HG03442 (cell line): ENCODE measurements around the gene PIEZO1.

Experiments used
- ATAC-seq: cut with Tn5 transposase; IDR thresholded peaks from one replicate; pipeline ENCODE4 v1.9.1; 2021; ENCODE audit warnings: mild to moderate bottlenecking, moderate library complexity; ENCODE audit not compliant: unreplicated experiment

PIEZO1 gene

DNA sequence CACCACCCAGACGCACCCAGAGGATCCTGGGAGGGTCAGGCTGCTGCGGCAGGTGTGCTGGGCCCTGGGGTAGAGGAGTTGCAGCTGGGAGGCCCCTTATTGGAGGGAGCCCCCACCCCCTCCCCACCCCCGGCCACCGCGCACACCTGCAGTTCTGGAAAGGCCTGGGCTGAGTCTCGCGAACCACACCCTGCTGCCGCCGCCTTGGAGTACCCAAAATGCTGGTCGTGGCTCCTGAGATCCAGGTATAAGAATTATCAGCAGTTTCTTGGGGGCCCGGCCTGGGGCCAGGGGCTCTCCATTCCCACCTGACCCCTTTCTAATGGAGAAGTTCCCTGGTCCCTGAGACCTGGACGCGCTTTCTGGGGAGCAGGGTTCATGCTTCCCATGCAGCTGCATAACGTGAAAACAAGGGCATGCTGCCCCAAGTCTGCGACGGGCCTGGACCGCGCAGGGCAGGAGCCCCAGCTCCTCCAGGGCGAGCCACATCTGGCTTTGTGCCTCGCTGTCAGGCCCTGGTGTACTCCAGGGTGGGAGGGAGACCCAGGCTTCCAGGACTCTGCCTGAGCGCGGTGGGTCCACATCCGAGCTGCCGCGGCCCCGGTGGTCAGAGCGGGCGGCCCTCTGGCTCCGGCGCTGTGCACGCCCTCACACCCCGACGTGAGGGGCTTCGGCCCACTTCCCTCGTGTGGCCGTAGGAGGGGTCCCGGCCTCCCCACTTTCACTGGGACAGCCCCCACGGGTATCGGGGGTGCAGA lies 91.4 kb downstream of the PIEZO1 start:
- ATAC-seq = no peak

DNA sequence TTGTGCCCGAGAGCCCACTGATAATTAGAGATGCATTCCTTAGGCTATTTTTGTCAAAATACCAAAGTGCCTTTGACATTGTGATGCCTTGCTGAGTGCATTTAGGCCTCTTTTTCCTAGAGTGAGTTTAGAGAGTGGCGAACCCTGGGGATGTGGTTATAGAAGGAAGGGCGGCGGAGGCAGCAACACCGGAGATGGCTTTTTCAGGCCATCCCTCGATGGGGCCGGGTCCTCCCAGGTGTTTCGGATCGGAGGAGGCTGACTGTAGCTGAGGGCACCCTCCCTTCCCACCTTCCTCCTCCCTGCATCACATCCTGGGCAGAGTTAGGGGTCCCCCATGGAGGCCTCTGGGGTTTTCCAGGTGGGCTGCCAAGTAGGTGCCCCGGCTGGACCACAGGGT lies 92.2 kb downstream of the PIEZO1 start:
- ATAC-seq = no peak

GRCh38 chr16:88691924-88692560 lies 93.0 kb downstream of the PIEZO1 start:
- no peak for ATAC-seq

DNA sequence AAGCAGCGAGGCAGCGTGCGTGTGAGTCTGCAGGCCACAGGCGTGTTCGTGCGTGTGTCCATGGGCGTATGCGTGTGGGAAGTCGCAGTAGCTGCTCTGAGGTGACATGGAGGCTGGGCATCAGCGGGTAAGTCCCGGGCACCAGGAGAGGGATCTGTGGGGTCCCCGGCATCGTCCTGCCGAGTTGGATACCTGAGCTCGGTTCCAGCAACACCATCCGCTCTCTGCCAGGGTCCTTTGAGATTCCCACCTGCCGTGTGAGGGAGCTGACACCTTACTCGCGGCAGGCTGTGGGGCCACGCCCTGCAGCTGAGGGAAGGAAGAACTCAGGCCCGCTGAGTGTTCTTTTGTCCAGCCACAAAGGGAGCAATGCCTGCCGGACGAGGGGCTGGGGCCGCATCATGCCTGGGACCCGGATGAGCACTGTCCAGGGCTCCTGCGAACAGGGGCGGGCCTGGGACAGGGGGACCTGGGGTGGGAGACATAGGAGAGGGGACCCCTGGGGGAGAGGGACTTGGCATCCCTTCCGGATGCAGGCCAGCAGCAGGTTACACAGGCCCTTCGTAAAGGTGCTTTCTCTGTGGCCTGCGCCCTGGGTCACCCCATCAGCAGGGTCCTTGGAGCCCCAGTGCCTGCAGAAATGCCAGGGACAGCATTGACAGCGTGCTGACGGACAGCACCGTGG lies 93.7 kb downstream of the PIEZO1 start:
- ATAC-seq = no peak

- no peak for ATAC-seq
Measured at GRCh38 chr16:88690341-88691128, 94.5 kb downstream of the PIEZO1 start.

- no peak for ATAC-seq
Measured at GRCh38 chr16:88688013-88688778, 96.8 kb downstream of the PIEZO1 start.

DNA sequence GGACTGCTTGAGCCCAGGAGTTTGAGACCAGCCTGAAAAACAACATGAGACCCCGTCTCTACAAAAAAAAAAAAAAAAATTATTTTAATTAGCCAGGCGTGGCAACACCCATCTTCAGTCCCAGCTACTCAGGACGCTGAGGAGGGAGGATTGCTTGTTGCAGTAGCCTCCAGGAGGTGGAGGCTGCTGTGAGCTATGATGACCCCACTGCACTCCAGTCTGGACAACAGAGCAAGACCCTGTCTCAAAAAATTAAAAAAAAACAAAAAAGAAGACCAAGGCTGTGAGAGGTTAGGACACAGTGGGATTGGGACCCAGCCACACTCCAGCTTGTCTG lies 97.4 kb downstream of the PIEZO1 start:
- ATAC-seq = no peak

DNA sequence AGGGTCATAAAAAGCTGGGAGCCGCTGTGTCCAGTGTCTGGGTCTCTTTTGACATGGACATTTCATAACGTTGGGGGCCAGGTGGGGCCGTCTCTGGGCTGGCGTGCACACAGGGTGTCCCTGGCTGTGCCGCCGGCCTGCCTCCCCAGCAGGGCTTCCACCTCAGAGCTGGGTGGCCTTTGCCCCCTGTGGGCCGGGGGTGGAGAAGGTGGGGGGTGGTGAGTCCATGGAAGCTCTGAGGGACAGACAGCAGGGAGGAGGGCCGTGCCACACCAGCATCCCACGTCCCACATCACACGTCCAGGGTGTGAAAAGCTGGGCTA lies 97.8 kb downstream of the PIEZO1 start:
- ATAC-seq = no peak

DNA sequence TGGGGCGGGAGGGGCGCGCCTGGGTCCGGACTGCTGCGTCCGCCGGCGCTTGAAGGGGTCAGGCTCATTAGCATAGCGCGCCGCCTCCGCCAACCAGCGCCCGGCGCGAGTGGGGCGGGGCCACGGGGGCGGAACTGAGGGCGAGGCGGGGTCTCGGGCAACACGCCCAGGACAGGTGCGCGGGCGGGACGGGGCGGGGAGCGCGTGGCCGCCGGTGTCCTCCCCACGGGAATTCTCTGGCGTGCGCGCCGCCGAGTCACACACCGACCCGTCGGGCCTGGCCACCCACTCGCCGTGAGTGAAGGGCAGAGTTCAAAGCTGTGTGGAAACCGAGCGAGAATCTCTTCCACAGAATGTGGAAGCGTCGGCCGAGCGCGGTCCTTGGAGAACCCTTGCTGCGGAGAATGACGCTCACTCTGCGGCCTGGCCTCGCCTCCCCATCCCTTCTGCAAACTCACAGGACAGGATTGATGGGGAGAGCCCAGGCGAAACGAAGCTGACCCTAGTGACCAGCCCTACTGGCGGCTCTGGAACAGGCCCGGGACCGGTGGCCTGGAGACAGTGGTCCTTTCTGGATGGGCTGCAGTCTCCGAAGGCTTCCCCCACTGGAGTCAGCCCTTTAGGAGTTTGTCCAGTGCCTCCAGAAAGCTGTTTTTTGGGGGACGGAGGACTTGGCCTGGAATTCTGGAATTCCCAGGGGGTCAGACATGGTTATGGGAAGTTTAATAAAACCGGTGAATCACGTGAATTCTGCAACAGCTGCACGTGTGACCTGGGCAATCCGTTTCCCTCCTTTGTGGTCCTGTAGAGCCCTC lies 98.4 kb downstream of the PIEZO1 start, which contains the start of gene SNAI3:
Gene SNAI3, minus strand, starts transcription at position 69 of the 815 bp plus-strand sequence. CDS start 101 bp downstream, outside the sequence.
- peak; percentile 59 for ATAC-seq

DNA sequence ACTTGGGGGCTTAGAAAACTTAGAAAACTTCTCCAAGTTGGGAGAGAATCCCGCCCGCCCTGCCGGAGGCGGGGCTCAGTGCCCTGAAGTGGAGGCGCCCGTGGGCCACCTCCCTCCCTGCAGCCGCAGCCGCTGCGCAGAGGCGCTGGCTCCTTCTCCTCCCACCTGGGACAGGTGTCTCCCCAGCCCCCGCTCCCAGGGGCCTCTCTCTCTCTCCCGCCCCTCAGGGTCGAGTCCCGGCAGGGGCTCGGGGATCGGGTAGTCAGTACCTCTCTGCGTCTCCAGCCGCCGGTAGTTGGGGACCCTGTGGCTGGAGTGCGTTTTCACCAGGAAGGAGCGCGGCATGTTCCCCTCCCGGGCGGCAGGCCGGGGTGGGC lies 99.0 kb downstream of the PIEZO1 start:
- ATAC-seq = peak; percentile 20

- no peak for ATAC-seq
Measured at GRCh38 chr16:88685156-88686061, 99.6 kb downstream of the PIEZO1 start.

DNA sequence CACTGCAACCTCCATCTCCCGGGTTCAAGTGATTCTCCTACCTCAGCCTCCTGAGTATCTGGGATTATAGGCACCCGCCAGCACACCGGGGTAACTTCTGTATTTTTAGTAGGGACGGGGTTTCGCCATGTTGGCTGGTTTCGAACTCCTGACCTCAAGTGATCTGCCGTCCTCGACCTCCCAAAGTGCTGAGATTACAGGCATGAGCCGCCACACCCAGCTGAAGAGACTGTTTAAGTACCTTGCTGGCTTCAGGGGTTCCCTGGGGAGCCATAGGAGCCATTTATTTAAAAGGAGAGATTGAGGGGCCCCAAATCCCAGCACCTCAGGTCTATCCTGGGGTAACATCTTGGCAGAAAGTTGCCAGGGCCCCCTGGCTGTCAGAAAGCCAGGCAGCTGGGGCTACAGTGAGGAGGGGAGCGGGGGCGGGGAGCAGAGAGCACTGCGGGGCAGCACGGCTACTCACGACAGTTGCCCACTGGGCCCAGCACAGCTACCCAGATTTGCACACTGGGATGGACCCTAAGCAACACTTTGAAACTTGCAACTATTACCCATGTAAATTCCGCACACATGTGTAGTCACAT lies 100.4 kb downstream of the PIEZO1 start:
- ATAC-seq = no peak

DNA sequence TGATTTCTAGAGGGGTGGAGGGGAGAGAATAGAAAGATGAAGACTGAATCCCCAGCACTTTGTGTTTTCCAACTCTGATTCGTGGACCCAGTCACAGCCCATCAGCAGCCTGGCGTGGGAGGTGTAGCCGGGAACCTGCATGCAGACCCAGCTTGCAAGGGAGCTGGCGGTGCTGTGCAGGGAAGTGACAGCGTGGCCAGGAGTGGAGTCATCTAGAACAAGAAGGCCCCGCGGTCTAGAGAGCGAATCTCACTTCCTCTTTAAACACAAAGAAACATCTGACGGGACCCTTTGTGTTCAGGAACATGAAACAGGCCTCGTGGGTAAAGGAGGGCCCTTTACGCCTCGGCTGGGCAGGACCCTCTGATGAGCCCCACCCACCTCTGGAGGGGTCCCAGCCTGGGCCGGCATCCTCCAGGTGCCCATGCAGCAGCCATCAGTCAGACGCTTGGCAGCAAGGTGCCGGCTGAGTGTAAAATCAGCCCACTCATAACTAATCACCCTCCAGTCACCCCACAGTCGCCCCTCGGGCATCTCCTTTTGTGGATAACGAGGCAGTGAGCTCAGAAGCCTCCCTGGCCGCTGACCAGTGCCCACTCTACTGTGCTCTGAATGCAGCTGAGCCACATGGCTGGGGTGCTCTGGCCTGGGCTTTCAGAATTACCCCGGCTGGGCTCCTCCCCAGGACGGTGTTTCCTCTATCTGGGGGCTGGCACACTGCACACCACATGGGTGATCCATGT lies 103.1 kb downstream of the PIEZO1 start:
- ATAC-seq = peak; percentile 46

- no peak for ATAC-seq
Measured at GRCh38 chr16:88681084-88681680, 103.8 kb downstream of the PIEZO1 start.

DNA sequence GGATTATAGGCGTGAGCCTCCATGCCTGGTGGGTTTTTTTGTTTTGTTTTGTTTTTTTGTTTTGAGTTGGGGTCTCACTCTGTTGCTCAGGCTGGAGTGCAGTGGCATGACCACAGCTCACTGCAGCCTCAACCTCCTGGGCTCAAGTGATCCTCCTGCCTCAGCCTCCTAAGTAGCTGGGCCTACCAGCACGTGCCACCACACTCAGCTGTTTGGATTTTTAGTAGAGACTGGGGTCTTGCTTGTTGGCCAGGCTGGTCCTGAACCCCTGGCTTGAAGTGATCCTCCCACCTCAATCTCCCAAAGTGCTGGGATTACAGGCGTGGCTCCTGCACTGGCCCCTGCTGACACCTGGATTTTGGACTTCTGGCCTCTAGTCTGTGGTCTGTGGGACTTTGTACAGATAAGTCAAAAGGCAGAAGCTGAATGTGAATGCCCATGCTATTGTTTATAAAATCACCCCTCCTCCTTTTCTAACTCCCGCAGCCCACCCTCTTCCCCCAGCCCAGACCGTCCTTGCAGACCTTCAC lies 104.4 kb downstream of the PIEZO1 start:
- no peak for ATAC-seq

DNA sequence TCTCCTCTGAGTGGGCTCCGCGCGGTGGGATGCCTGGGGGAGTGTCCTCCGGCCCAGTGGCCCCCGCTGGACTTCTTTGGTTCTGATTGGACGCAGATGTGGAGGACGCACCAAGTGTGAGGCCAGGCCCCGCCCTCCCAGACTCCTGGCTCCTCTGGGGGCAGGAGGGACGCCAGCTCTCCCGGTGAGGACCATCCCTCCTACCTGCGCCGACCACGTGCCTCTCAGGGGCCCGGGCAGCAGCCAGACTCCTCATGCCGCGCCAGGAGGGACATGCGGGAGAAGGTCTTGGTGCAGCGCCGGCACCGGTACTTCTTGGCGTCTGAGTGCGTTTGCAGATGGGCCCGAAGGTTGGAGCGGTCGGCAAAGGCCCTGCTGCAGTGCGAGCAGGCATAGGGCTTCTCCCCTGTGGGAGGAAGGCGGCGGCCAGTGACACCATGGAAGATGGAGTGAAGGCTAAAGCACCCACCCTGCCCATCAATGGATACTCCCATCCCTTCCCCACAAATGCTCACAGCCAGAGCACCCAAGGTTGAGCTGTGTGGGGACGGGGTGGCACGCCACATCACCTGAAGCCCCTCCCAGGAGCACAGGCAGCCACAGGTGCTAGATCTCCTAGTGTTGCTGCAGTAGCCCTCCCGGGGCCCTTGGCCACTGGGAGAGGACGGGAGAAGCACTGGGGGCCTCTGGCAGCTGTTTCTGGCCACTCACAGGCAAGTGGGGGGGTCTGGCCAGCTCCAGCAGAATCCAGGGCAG lies 106.6 kb downstream of the PIEZO1 start:
- no peak for ATAC-seq
